Embryonic facial prominence (tissue), 1 donor: ENCODE results near the gene DOK7.

Experiments used
- DNase-seq: peaks from one replicate; pipeline ENCODE4 v3.0.0-alpha.2; 2016; ENCODE audit errors: extremely low spot score

The DOK7 gene

GRCh38 chr4:3462790-3463415 is at the start of gene DOK7:
Gene DOK7, plus strand, starts transcription at chr4:3463306. Its CDS starts 70 bp downstream, at chr4:3463376.
- DNase-seq, result no peak

GRCh38 chr4:3413675-3414420 is 49.3 kb upstream of the DOK7 start:
- no peak for DNase-seq

GRCh38 chr4:3414421-3415279 is 48.5 kb upstream of the DOK7 start:
- DNase-seq, result no peak

- no peak for DNase-seq
Measured at GRCh38 chr4:3415471-3416141, 47.5 kb upstream of the DOK7 start.

- no peak for DNase-seq
Measured at GRCh38 chr4:3416270-3416669, 46.8 kb upstream of the DOK7 start.

- DNase-seq, result no peak
Measured at GRCh38 chr4:3416821-3417221, 46.3 kb upstream of the DOK7 start.

- DNase-seq, result no peak
Measured at GRCh38 chr4:3417448-3417847, 45.7 kb upstream of the DOK7 start.

- DNase-seq, result no peak
Measured at GRCh38 chr4:3418029-3418762, 44.9 kb upstream of the DOK7 start.

- DNase-seq, result no peak
Measured at GRCh38 chr4:3419836-3420605, 43.1 kb upstream of the DOK7 start.

GRCh38 chr4:3420606-3420955 is 42.5 kb upstream of the DOK7 start:
- DNase-seq, result no peak

- DNase-seq, result no peak
Measured at GRCh38 chr4:3420956-3421355, 42.1 kb upstream of the DOK7 start.

GRCh38 chr4:3421470-3421869 is 41.6 kb upstream of the DOK7 start:
- no peak for DNase-seq

- no peak for DNase-seq
Measured at GRCh38 chr4:3422241-3422801, 40.8 kb upstream of the DOK7 start.

- DNase-seq, result no peak
Measured at GRCh38 chr4:3422808-3423297, 40.3 kb upstream of the DOK7 start.

GRCh38 chr4:3423406-3423805 is 39.7 kb upstream of the DOK7 start:
- no peak for DNase-seq

- no peak for DNase-seq
Measured at GRCh38 chr4:3423952-3424351, 39.2 kb upstream of the DOK7 start.

GRCh38 chr4:3424522-3425095 is 38.5 kb upstream of the DOK7 start:
- no peak for DNase-seq

- DNase-seq, result no peak
Measured at GRCh38 chr4:3426465-3427133, 36.5 kb upstream of the DOK7 start.

GRCh38 chr4:3427134-3427476 is 36.0 kb upstream of the DOK7 start:
- DNase-seq, result no peak
